ENCODE data around the gene MMP24. TPM values are rescaled to one million over a fixed set of nuclear protein-coding genes. Genes with fewer than 3 reads are reported as not detected.

The MMP24 gene
- total and polyA plus RNA-seq, 2 experiments from 2014 or later, result 0.69 to 1.2 TPM

GRCh38 chr20:35271904-35272303 is 45.4 kb downstream of the MMP24 start:
- Histone ChIP-seq H3K36me3 (replicated peaks; ENCODE audit: insufficient read depth, low read depth) (no peaks in the 10 kb centered on the region), H3K4me3 (no peak overlapping the region), H3K9me2 (replicated peaks; ENCODE audit: insufficient read depth) (no peaks in the 10 kb centered on the region), H3K27ac (no peak overlapping the region), H3K79me2 (peaks cover 13% of the 10 kb centered on the region), H4K20me1 (ENCODE audit: insufficient read depth, poor library complexity, severe bottlenecking) (no peaks in the 10 kb centered on the region), H3K9me3 (ENCODE audit: low read depth) (no peaks in the 10 kb centered on the region), H3K4me1 (ENCODE audit: insufficient read depth) (peaks cover 4% of the 10 kb centered on the region), H2AFZ (no peak overlapping the region), H3K4me2 (no peak overlapping the region), H3K27me3 (no peaks in the 10 kb centered on the region)
- no peak for DNase-seq (ENCODE audit: low spot score)
- 87% methylated on average over 7 of the region's 7 CpGs for WGBS (ENCODE audit: low lambda C conversion rate, missing lambda C conversion rate)
- TF ChIP-seq EZH2phosphoT487 (IDR thresholded peaks at IDR 0.05; ENCODE audit: low read depth, severe bottlenecking, unreplicated experiment) (no peak), EZH2 (IDR thresholded peaks at IDR 0.05; ENCODE audit: borderline replicate concordance) (no peak), CTCF (IDR thresholded peaks at IDR 0.05; ENCODE audit: poor library complexity) (no peak)

- H3K9me2 ChIP-seq (replicated peaks; ENCODE audit: insufficient read depth), result no peaks in the 10 kb centered on the region
- H2AFZ ChIP-seq, result no peak overlapping the region
- DNase-seq (ENCODE audit: low spot score), result no peak
- TF ChIP-seq EZH2 (IDR thresholded peaks at IDR 0.05; ENCODE audit: borderline replicate concordance) (no peak), EZH2phosphoT487 (IDR thresholded peaks at IDR 0.05; ENCODE audit: low read depth, severe bottlenecking, unreplicated experiment) (no peak), CTCF (IDR thresholded peaks at IDR 0.05; ENCODE audit: poor library complexity) (no peak)
- no peaks in the 10 kb centered on the region for H3K36me3 ChIP-seq (replicated peaks; ENCODE audit: insufficient read depth, low read depth)
- no peaks in the 10 kb centered on the region for H4K20me1 ChIP-seq (ENCODE audit: insufficient read depth, poor library complexity, severe bottlenecking)
- 81% methylated on average over 13 of the region's 13 CpGs for WGBS (ENCODE audit: low lambda C conversion rate, missing lambda C conversion rate)
- H3K4me1 ChIP-seq (ENCODE audit: insufficient read depth), result peaks cover 7% of the 10 kb centered on the region
- H3K4me2 ChIP-seq, result no peak overlapping the region
- no peaks in the 10 kb centered on the region for H3K9me3 ChIP-seq (ENCODE audit: low read depth)
- no peak overlapping the region for H3K27ac ChIP-seq
- no peak overlapping the region for H3K4me3 ChIP-seq
- no peaks in the 10 kb centered on the region for H3K27me3 ChIP-seq
- H3K79me2 ChIP-seq, result peaks cover 17% of the 10 kb centered on the region
Measured at GRCh38 chr20:35273449-35274171, 47.1 kb downstream of the MMP24 start.

GRCh38 chr20:35274172-35275092 is 47.9 kb downstream of the MMP24 start:
- H3K9me2 ChIP-seq (replicated peaks; ENCODE audit: insufficient read depth), result no peaks in the 10 kb centered on the region
- WGBS (ENCODE audit: low lambda C conversion rate, missing lambda C conversion rate), result 95% methylated on average over 24 of the region's 24 CpGs
- TF ChIP-seq EZH2 (IDR thresholded peaks at IDR 0.05; ENCODE audit: borderline replicate concordance) (no peak), EZH2phosphoT487 (IDR thresholded peaks at IDR 0.05; ENCODE audit: low read depth, severe bottlenecking, unreplicated experiment) (no peak), CTCF (IDR thresholded peaks at IDR 0.05; ENCODE audit: poor library complexity) (no peak)
- no peak for DNase-seq (ENCODE audit: low spot score)
- no peak overlapping the region for H2AFZ ChIP-seq
- H3K4me1 ChIP-seq (ENCODE audit: insufficient read depth), result peaks cover 7% of the 10 kb centered on the region
- peaks cover 17% of the 10 kb centered on the region for H3K79me2 ChIP-seq
- no peak overlapping the region for H3K4me3 ChIP-seq
- H3K27ac ChIP-seq, result no peak overlapping the region
- no peaks in the 10 kb centered on the region for H3K36me3 ChIP-seq (replicated peaks; ENCODE audit: insufficient read depth, low read depth)
- H3K9me3 ChIP-seq (ENCODE audit: low read depth), result no peaks in the 10 kb centered on the region
- H3K27me3 ChIP-seq, result no peaks in the 10 kb centered on the region
- no peaks in the 10 kb centered on the region for H4K20me1 ChIP-seq (ENCODE audit: insufficient read depth, poor library complexity, severe bottlenecking)
- no peak overlapping the region for H3K4me2 ChIP-seq
